IPS-20b (cell line): ENCODE data around the gene GRB10.
A peak's percentile ranks its signal among the peaks of the same experiment; 100 is the strongest.

Experiments used
- H3K27ac ChIP-seq: one replicate; pipeline ENCODE4 v1.5.1; 2013; ENCODE audit warnings: low read length
- H3K27me3 ChIP-seq: 2 replicates; pipeline ENCODE4 v1.6.1; 2013; ENCODE audit warnings: mild to moderate bottlenecking, low read length, inconsistent platforms; ENCODE audit not compliant: insufficient read depth
- H3K36me3 ChIP-seq: 2 replicates; pipeline ENCODE4 v1.6.1; 2013; ENCODE audit warnings: low read depth, mild to moderate bottlenecking, inconsistent platforms, low read length, moderate library complexity; ENCODE audit not compliant: insufficient read depth
- H3K4me1 ChIP-seq: 2 replicates; pipeline ENCODE4 v1.6.1; 2013; ENCODE audit warnings: mild to moderate bottlenecking, control low read depth, inconsistent platforms, low read length, moderate library complexity; ENCODE audit not compliant: insufficient read depth
- H3K4me3 ChIP-seq: 2 replicates; pipeline ENCODE4 v1.5.1; 2013; ENCODE audit warnings: mild to moderate bottlenecking, low read length, inconsistent platforms
- H3K9ac ChIP-seq: 2 replicates; pipeline ENCODE4 v1.6.1; 2013; ENCODE audit warnings: low read depth, mild to moderate bottlenecking, inconsistent platforms, low read length, moderate library complexity
- H3K9me3 ChIP-seq: 2 replicates; pipeline ENCODE4 v1.6.1; 2013; ENCODE audit warnings: mild to moderate bottlenecking, low read depth, low read length, inconsistent platforms; ENCODE audit not compliant: insufficient read depth

The GRB10 gene

DNA sequence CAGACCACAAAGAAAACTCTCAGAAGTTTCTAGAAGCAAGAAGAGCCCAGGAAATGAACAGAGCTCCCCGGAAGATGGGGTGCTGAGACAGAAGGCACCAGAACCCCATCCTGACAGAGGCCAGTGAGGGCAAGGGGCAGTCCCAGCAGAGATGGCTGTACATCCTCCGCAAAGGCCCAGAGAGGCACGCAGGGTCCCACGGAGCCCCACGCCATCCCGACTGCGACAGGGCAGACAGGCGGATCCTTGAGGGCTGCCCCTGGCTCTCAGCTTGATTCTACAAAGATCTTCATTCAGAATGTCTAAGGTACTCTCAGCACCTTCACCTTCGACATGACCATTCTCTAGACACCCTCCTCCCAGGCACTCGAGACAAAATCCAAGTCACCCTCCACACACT, 109.6 kb downstream of the GRB10 start:
- Histone ChIP-seq H3K36me3 (peaks cover 44% of the 10 kb centered on the region), H3K4me3 (no peak overlapping the region), H3K4me1 (0 out of 2 replicates have a peak, but pooled peaks cover 6% of the 10 kb centered on the region), H3K27ac (no peak overlapping the region), H3K9me3 (no peaks in the 10 kb centered on the region), H3K9ac (no peak overlapping the region), H3K27me3 (no peaks in the 10 kb centered on the region)

DNA sequence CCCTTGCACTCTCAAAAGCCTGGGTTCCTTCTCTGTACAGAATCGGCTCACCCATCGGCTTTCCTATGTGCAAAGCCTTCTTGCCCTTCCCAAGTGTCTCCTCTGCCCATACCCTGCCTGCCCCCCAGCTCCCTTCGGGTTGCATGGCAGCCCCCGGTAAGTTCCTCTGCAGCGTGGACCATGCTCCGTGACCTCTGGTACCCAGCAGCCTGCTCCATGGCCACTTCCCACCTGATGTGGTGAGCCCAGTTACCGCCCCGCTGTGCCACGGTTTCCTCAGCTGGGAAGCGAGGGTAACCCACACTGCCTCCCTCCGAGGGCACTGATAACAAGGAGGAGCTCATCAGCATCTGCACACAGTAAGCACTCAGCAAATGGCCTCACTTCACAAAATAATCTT, 110.7 kb downstream of the GRB10 start:
- Histone ChIP-seq H3K4me3 (no peak overlapping the region), H3K27me3 (no peaks in the 10 kb centered on the region), H3K9ac (no peak overlapping the region), H3K4me1 (no peaks in the 10 kb centered on the region), H3K9me3 (no peaks in the 10 kb centered on the region), H3K27ac (no peak overlapping the region), H3K36me3 (peaks cover 55% of the 10 kb centered on the region)

DNA sequence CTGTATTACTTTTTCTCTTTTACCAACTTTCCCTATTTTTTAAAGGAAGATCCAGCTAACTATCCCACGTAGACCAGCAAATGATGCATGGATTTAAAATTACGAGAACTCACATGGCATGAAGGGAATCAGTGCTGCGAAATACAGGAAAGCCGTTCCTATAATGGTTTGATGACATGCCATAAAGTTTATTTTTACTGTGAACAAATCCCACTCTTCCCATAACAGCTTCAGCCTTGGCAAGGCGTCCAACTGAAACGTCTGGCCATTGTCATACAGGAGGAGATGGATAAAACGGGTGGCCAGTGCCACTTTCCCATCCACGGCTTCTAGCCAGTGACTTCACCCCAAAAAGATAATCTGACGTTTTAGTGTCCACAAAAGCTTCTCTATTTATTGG, 111.3 kb downstream of the GRB10 start:
- Histone ChIP-seq H3K36me3 (peaks cover 57% of the 10 kb centered on the region), H3K27ac (no peak overlapping the region), H3K9ac (no peak overlapping the region), H3K27me3 (no peaks in the 10 kb centered on the region), H3K4me1 (no peaks in the 10 kb centered on the region), H3K9me3 (no peaks in the 10 kb centered on the region), H3K4me3 (no peak overlapping the region)

DNA sequence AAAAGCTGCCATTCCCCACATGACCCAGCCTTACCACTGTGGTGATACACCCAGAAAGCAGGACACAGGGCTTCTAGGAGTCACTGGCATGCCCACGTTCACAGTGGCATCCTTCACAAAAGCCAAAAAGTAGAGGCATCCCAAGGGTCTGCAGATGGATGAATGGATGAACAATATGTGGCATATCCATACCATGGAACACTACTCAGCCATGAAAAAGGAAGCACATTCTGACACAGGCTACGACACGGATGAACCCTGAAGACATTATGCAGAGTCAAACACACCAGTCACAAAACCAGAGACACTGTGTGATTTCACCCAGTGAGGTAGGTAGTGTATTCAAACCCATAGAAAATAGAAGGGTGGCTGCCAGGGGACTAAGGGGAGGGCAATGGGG, 112.8 kb downstream of the GRB10 start:
- peaks cover 65% of the 10 kb centered on the region for H3K36me3 ChIP-seq
- H3K27me3 ChIP-seq, result no peaks in the 10 kb centered on the region
- H3K27ac ChIP-seq, result no peak overlapping the region
- H3K4me3 ChIP-seq, result no peak overlapping the region
- H3K9ac ChIP-seq, result no peak overlapping the region
- H3K9me3 ChIP-seq, result no peaks in the 10 kb centered on the region
- no peaks in the 10 kb centered on the region for H3K4me1 ChIP-seq

DNA sequence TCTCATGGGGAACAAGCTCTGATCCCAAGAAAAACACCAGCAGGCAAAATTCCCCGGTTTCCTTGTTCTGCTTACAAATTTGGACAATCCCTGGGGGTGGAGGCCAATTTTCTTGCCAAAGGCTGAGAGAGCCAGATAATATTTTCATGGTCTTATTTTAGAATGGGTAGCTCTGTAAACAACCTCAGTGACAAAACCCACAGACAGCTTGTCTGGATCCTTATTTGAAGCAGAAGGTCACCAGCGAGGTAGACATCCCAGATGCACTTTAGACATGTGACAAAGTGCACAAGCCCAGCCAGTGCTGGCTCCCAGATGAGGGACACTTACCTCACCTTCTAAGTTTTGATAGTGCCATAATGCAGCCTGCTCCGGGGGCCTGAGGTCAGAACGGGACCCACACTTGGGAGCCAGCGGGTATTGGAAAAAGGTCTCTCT, 114.9 kb downstream of the GRB10 start:
- Histone ChIP-seq H3K9ac (no peak overlapping the region), H3K36me3 (peaks cover 66% of the 10 kb centered on the region), H3K27me3 (no peaks in the 10 kb centered on the region), H3K4me3 (no peak overlapping the region), H3K4me1 (no peaks in the 10 kb centered on the region), H3K9me3 (no peaks in the 10 kb centered on the region), H3K27ac (no peak overlapping the region)

DNA sequence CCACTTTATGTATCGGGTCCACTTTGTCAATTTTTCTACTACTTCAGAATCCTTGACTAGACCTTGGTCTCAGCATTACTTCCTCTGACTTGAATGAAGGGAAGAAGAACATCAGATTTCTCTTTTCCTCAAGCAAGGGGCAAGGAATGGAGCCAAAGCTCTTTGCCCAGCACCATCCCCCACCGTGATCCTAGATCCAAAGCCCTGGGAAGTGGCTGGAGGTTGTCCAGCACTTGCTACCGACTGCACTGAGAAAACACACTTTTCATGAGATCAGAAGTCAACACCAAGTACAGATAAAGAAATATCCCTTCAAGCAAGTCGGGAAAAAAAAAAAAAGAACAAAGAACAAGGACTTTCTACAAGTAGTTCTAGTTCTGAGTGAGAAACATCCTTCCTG, 115.4 kb downstream of the GRB10 start:
- peaks cover 66% of the 10 kb centered on the region for H3K36me3 ChIP-seq
- no peaks in the 10 kb centered on the region for H3K9me3 ChIP-seq
- no peaks in the 10 kb centered on the region for H3K4me1 ChIP-seq
- H3K9ac ChIP-seq, result no peak overlapping the region
- H3K4me3 ChIP-seq, result no peak overlapping the region
- H3K27me3 ChIP-seq, result no peaks in the 10 kb centered on the region
- H3K27ac ChIP-seq, result no peak overlapping the region

DNA sequence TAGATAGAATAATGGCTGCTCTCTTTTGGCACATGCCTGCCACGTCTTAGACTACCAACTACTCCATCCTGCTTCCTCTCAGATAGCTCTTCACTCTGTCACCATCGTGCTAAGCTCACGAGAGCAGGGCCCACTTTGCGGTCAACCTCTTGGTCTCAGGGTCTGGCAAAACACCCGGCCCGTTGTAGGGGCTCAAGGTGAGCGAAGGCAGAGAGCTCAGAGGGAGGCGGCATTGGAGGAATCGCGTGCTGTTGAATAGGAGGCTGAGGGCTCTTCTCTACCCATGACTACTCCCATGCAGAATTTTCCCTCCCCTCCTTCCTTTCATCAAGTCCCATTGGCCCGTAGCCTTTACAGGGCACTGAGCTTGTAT, 116.6 kb downstream of the GRB10 start:
- no peaks in the 10 kb centered on the region for H3K9me3 ChIP-seq
- no peak overlapping the region for H3K27ac ChIP-seq
- H3K27me3 ChIP-seq, result no peaks in the 10 kb centered on the region
- no peak overlapping the region for H3K9ac ChIP-seq
- H3K4me1 ChIP-seq, result no peaks in the 10 kb centered on the region
- no peak overlapping the region for H3K4me3 ChIP-seq
- H3K36me3 ChIP-seq, result peaks cover 74% of the 10 kb centered on the region

DNA sequence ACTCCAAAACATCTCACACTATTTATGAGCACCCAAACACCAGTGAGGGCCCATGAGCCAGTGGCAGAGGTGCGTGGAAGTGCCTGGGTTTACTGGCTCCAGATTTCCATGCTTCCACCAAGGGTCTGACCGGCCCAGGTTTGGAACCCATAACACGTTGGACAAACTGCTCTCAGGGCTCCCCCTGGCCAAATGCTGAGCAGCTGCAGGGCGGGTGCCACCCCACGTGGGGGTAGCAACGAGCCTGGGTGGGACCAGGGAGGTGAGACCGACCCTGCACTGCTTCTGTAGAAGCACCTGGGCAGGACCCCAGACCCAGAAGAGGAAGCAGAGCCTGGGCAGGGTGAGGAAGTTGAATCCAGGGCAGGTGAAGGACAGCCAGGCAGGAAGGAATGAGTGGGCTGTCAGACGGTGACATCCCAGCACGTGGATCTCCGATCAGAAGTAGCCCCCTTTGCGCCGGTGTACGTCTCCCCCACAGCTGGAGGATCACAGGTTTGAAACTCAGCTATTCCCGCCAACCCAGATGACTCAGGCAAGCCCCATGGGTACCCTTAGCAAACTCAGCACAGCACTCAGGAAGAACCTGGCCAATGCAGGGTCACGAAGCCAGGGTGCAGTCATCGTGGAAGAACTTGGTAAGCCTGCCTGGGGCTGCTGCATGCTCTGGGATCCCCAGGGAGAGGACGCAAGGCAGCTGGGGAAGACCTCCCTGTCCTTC, 117.1 kb downstream of the GRB10 start:
- H3K4me1 ChIP-seq, result no peaks in the 10 kb centered on the region
- H3K27ac ChIP-seq, result no peak overlapping the region
- no peak overlapping the region for H3K9ac ChIP-seq
- peaks cover 73% of the 10 kb centered on the region for H3K36me3 ChIP-seq
- H3K4me3 ChIP-seq, result no peak overlapping the region
- no peaks in the 10 kb centered on the region for H3K9me3 ChIP-seq
- no peaks in the 10 kb centered on the region for H3K27me3 ChIP-seq

DNA sequence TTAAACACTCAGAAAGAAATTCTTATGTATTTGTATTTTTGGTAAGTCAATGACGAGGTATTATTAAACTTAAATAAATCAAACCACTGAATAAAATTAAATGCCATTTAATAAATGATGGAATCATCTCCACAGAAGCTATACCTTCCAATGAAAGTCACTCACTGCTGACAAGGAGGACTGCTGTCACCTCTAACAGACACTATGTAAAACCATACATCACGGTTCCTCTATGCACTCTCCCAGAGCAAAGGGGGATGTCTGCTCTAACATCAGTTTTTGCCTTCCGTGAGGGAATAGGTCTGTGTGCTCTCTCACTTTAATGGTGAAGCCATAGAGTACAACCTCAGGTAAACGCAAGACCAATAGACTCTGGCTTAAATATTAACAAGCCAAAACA, 117.8 kb downstream of the GRB10 start:
- Histone ChIP-seq H3K4me1 (no peaks in the 10 kb centered on the region), H3K9me3 (no peaks in the 10 kb centered on the region), H3K27ac (peak overlapping the region; percentile 14), H3K4me3 (no peak overlapping the region), H3K36me3 (peaks cover 70% of the 10 kb centered on the region), H3K27me3 (no peaks in the 10 kb centered on the region), H3K9ac (no peak overlapping the region)

DNA sequence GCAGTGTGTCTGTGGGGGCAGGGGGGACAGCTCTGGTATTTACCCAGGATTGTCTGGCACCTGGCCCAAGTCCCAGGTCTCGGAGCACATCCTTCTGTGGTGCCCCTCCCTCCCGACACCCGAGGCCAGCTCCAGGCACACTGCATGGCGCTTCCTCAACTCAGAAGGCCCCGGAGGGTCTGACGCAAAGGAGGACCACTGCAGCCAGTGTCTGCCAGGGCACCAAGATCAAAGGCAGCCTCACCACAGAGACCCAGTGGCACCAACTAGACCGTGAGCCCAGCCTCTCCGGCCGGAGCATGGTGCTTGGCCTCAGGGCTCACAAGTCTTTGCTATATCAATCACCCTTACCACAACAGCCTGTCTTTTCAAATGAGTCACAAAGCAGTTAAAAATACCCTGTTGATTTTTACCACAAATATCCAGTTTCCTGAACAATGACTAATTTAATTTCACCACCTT, 118.2 kb downstream of the GRB10 start:
- Histone ChIP-seq H3K27me3 (no peaks in the 10 kb centered on the region), H3K36me3 (peaks cover 68% of the 10 kb centered on the region), H3K9ac (no peak overlapping the region), H3K4me3 (no peak overlapping the region), H3K9me3 (no peaks in the 10 kb centered on the region), H3K4me1 (no peaks in the 10 kb centered on the region), H3K27ac (peak overlapping the region; percentile 14)

DNA sequence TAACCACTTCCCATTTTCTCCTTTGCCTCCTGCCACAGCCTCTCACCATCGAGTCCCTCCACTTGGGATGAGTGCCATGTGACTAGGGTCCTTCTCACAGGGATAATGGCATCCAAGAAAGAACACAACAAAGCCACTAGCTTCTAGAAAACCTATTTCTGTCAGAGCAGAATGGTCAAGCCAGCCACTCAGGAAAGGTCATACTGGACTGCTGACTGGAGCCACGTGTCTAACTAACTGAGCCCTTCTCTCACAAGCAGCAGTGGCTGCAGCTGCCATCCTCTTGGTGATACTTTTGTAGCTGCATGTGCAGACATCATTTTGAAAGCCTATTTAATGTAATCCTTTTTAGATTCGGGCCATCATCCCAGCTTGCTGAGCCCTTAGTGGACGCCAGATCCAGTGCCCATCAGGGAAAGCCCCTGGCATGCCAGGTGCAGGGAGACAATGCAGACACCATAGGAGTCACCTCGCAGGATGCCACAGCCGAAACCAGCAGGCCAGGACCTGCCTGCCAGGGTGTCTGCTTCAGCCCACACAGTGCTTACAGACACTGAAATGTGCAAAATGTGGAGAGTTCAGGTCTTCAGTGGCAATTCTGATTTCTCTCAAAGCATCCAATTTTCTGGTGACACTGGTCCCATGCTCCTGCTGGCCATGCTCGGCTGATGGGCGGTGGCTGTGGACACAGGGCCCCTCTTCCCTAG, 119.1 kb downstream of the GRB10 start:
- H3K27ac ChIP-seq, result no peak overlapping the region

DNA sequence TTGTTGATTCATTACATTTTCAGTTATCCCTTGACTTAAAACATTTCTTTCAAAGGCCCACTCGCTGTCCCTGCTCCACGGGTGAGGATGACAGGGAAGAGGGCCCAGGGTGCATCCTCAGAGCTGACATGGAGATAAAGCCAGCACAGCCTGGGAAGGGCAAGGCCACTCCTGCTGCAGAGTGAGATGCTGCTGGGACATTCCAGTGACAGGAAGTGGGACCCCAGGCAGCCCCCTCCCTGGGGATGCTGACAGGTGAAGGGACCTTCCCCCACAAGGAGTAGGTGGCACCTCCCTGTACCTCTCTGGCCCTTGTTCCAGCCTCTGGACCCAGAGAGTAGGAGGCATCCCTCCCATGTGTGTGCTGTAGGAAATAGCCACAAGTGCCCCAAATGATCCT, 119.7 kb downstream of the GRB10 start:
- peaks cover 64% of the 10 kb centered on the region for H3K36me3 ChIP-seq
- no peak overlapping the region for H3K9ac ChIP-seq
- no peaks in the 10 kb centered on the region for H3K27me3 ChIP-seq
- no peak overlapping the region for H3K27ac ChIP-seq
- no peaks in the 10 kb centered on the region for H3K4me1 ChIP-seq
- no peak overlapping the region for H3K4me3 ChIP-seq
- H3K9me3 ChIP-seq, result no peaks in the 10 kb centered on the region

More for the DNA sequence above, 119.1 kb downstream of the GRB10 start:
- no peaks in the 10 kb centered on the region for H3K27me3 ChIP-seq
- H3K9me3 ChIP-seq, result no peaks in the 10 kb centered on the region
- no peak overlapping the region for H3K9ac ChIP-seq
- H3K4me3 ChIP-seq, result no peak overlapping the region
- H3K4me1 ChIP-seq, result no peaks in the 10 kb centered on the region
- peaks cover 63% of the 10 kb centered on the region for H3K36me3 ChIP-seq
